GM12875 (cell line): Measurements from ENCODE around the gene LRRC7.

Source experiments
- H3K4me3 ChIP-seq: one replicate; pipeline ENCODE4 v1.5.1; 2011; ENCODE audit warnings: low read depth, low read length, control low read depth
- CTCF ChIP-seq: IDR thresholded peaks from 2 replicates; pipeline ENCODE4 v1.5.1; 2011; ENCODE audit warnings: low read depth, mild to moderate bottlenecking, control low read depth, inconsistent platforms, low read length, moderate library complexity, borderline replicate concordance; ENCODE audit not compliant: insufficient read depth

The LRRC7 gene

GRCh38 chr1:69639159-69639558 is 71.4 kb downstream of the LRRC7 start:
- H3K4me3 ChIP-seq, result no peak overlapping the region
- no peak for TF ChIP-seq CTCF

- TF ChIP-seq CTCF, result no peak
- H3K4me3 ChIP-seq, result no peak overlapping the region
Measured at GRCh38 chr1:69643266-69643665, 75.5 kb downstream of the LRRC7 start.

- H3K4me3 ChIP-seq, result no peak overlapping the region
- no peak for TF ChIP-seq CTCF
Measured at GRCh38 chr1:69645477-69645876, 77.8 kb downstream of the LRRC7 start.

GRCh38 chr1:69648486-69648885 is 80.8 kb downstream of the LRRC7 start:
- H3K4me3 ChIP-seq, result no peak overlapping the region
- no peak for TF ChIP-seq CTCF

GRCh38 chr1:69649383-69649990 is 81.8 kb downstream of the LRRC7 start:
- H3K4me3 ChIP-seq, result no peak overlapping the region
- TF ChIP-seq CTCF, result no peak

- no peak overlapping the region for H3K4me3 ChIP-seq
- TF ChIP-seq CTCF, result no peak
Measured at GRCh38 chr1:69650779-69651178, 83.1 kb downstream of the LRRC7 start.

GRCh38 chr1:69651656-69652055 is 83.9 kb downstream of the LRRC7 start:
- TF ChIP-seq CTCF, result no peak
- H3K4me3 ChIP-seq, result no peak overlapping the region
